Keratinocyte (primary cell): Measurements from ENCODE around the gene TMEM25. TPM values are rescaled to one million over a fixed set of nuclear protein-coding genes. Genes with fewer than 3 reads are reported as not detected.

ENCODE experiments used
- DNase-seq: peaks from one replicate; pipeline ENCODE4 v3.0.0-alpha.2; 2011; ENCODE audit warnings: low read depth, missing footprints, low spot score
- FAIRE-seq: peaks from 2 replicates; lab custom pipeline; 2011; peaks lifted over from hg19 to GRCh38; lab: Jason Lieb, UNC
- H2AFZ ChIP-seq: 2 replicates; pipeline ENCODE4 v1.6.0; 2012; ENCODE audit warnings: low read length, control low read depth, inconsistent platforms; ENCODE audit not compliant: control insufficient read depth
- H3K27ac ChIP-seq: 2 replicates; pipeline ENCODE4 v1.5.1; 2011; ENCODE audit warnings: low read length; ENCODE audit not compliant: control insufficient read depth, insufficient read depth
- H3K27me3 ChIP-seq: 3 replicates; pipeline ENCODE4 v1.6.0; 2011; ENCODE audit warnings: low read length; ENCODE audit not compliant: control insufficient read depth, insufficient read depth; ENCODE audit errors: extremely low read depth
- H3K36me3 ChIP-seq, 2 experiments: 2 replicates in 1 of 2; 3 replicates in 1 of 2; pipeline ENCODE4 v1.5.1; 2011; ENCODE audit warnings: low read length in 2 of 2, mild to moderate bottlenecking in 1 of 2; ENCODE audit not compliant: control insufficient read depth in 2 of 2, insufficient read depth in 2 of 2; ENCODE audit errors: extremely low read depth in 1 of 2
- H3K4me1 ChIP-seq: 3 replicates; pipeline ENCODE4 v1.5.1; 2011; ENCODE audit warnings: low read length; ENCODE audit not compliant: control insufficient read depth, insufficient read depth; ENCODE audit errors: extremely low read depth
- H3K4me2 ChIP-seq: 3 replicates; pipeline ENCODE4 v1.6.0; 2011; ENCODE audit warnings: low read depth, low read length; ENCODE audit not compliant: control insufficient read depth, insufficient read depth; ENCODE audit errors: extremely low read depth
- H3K4me3 ChIP-seq, 3 experiments: fragments of 200-600 bp in 1 of 3; sonication (generic) in 1 of 3; 2 replicates in 2 of 3; 3 replicates in 1 of 3; pipeline ENCODE4 v1.5.1; 2011 to 2016; ENCODE audit warnings: low read length in 3 of 3, mild to moderate bottlenecking in 3 of 3, control low read depth in 2 of 3, inconsistent platforms in 1 of 3, low read depth in 1 of 3, mixed read lengths in 1 of 3, mixed run types in 1 of 3, moderate library complexity in 1 of 3; ENCODE audit not compliant: control insufficient read depth in 2 of 3, insufficient read depth in 2 of 3; ENCODE audit errors: extremely low read depth in 1 of 3
- H3K79me2 ChIP-seq: 2 replicates; pipeline ENCODE4 v1.6.0; 2012; ENCODE audit warnings: low read length; ENCODE audit not compliant: control insufficient read depth, insufficient read depth
- H3K9ac ChIP-seq: 3 replicates; pipeline ENCODE4 v1.6.0; 2011; ENCODE audit warnings: low read length; ENCODE audit not compliant: control insufficient read depth, insufficient read depth; ENCODE audit errors: extremely low read depth
- H3K9me1 ChIP-seq: 3 replicates; pipeline ENCODE4 v1.6.0; 2011; ENCODE audit warnings: low read length; ENCODE audit not compliant: control insufficient read depth, insufficient read depth; ENCODE audit errors: extremely low read depth
- H3K9me3 ChIP-seq: 2 replicates; pipeline ENCODE4 v1.5.1; 2012; ENCODE audit warnings: low read depth, low read length; ENCODE audit not compliant: control insufficient read depth
- H4K20me1 ChIP-seq: 3 replicates; pipeline ENCODE4 v1.6.0; 2011; ENCODE audit warnings: low read length; ENCODE audit not compliant: control insufficient read depth, insufficient read depth; ENCODE audit errors: extremely low read depth
- CTCF ChIP-seq, 3 experiments: IDR thresholded peaks in 1 of 3; conservative IDR thresholded peaks in 1 of 3; optimal IDR thresholded peaks in 1 of 3; 2 replicates in 2 of 3; 3 replicates in 1 of 3; pipeline versions ENCODE3 to v1.5.1; 2011; ENCODE audit warnings: low read length in 3 of 3, mild to moderate bottlenecking in 3 of 3, moderate library complexity in 2 of 3, control low read depth in 1 of 3, inconsistent platforms in 1 of 3; ENCODE audit not compliant: insufficient read depth in 2 of 3; ENCODE audit errors: extremely low read depth in 1 of 3
- EZH2 ChIP-seq: IDR thresholded peaks from one replicate; pipeline ENCODE4 v1.6.1; 2012; ENCODE audit warnings: inconsistent platforms, mild to moderate bottlenecking, low read length, moderate library complexity
- dilution Hi-C: fragments of 300-500 bp; cut with MboI; formaldehyde crosslinking; loops from one replicate; pipeline ENCODE4 v1.7.0; 2020; ENCODE audit warnings: low sequenced_read_pairs; ENCODE audit not compliant: extremely low pct_ligation_motif_present
- polyA plus RNA-seq, 5 experiments: library from polyadenylated mRNA; depleted of rRNA in 3 of 5; stranded (reverse) in 3 of 5; stranded (forward) in 1 of 5; unstranded in 1 of 5; fragments of >200 nt; gene quantifications; 1 replicate in 1 of 5; 2 replicates in 3 of 5; 3 replicates in 1 of 5; pipeline versions ENCODE4 v1.2.1 to v1.2.3, GENCODE V29; 2011 to 2012; ENCODE audit warnings: missing spikeins in 2 of 5, low read depth in 1 of 5, low replicate concordance in 1 of 5

The TMEM25 gene
- polyA plus RNA-seq, 1 donor (not counting 4 experiments of a cell fraction or from before 2014, with no cell fraction given) = 12.9 TPM

GRCh38 chr11:118560806-118561205, 29.8 kb downstream of the TMEM25 start:
- Histone ChIP-seq H3K27me3 (no peaks in the 10 kb centered on the region), H3K9ac (no peak overlapping the region), H3K79me2 (no peaks in the 10 kb centered on the region), H4K20me1 (no peaks in the 10 kb centered on the region), H3K4me2 (no peak overlapping the region), H3K4me1 (peaks cover 5% of the 10 kb centered on the region), H3K36me3 (peaks cover 3 to 8% of the 10 kb centered on the region in 2 experiments), H2AFZ (no peak overlapping the region), H3K9me1 (no peaks in the 10 kb centered on the region), H3K27ac (no peak overlapping the region), H3K4me3 (no peak overlapping the region), H3K9me3 (no peaks in the 10 kb centered on the region)
- DNase-seq (no peak), FAIRE-seq (no peak)
- TF ChIP-seq EZH2 (no peak), CTCF (optimal IDR thresholded peaks at IDR 0.05 in 1 of 3, IDR thresholded peaks at IDR 0.05 in 1 of 3, conservative IDR thresholded peaks at IDR 0.05 in 1 of 3; ENCODE audit: extremely low read depth in 1 of 3, insufficient read depth in 2 of 3, low read length in 3 of 3) (no peak)
- dilution Hi-C loops = no loop called here

GRCh38 chr11:118565051-118565450, 34.1 kb downstream of the TMEM25 start:
- no peak overlapping the region for H3K27ac ChIP-seq
- DNase-seq = no peak

More at GRCh38 chr11:118565051-118565450, 34.1 kb downstream of the TMEM25 start:
- Histone ChIP-seq H3K36me3 (peaks cover 1 to 2% of the 10 kb centered on the region in 2 experiments), H3K9me1 (no peaks in the 10 kb centered on the region), H3K4me2 (peak overlapping the region; percentile 95), H3K9me3 (no peaks in the 10 kb centered on the region), H2AFZ (peak overlapping the region; percentile 1), H3K79me2 (no peaks in the 10 kb centered on the region), H3K9ac (peak overlapping the region; percentile 86), H3K4me1 (peaks cover 5% of the 10 kb centered on the region), H3K27me3 (no peaks in the 10 kb centered on the region), H3K4me3 (peak overlapping the region; percentile 13 to 78 (median 27)), H4K20me1 (no peaks in the 10 kb centered on the region)
- no peak for FAIRE-seq
- TF ChIP-seq EZH2 = no peak
- no peak for TF ChIP-seq CTCF (optimal IDR thresholded peaks at IDR 0.05 in 1 of 3, IDR thresholded peaks at IDR 0.05 in 1 of 3, conservative IDR thresholded peaks at IDR 0.05 in 1 of 3; ENCODE audit: extremely low read depth in 1 of 3, insufficient read depth in 2 of 3, low read length in 3 of 3)
- dilution Hi-C loops = no loop called here
